ENCODE results near the gene PLEKHH2. TPM values are rescaled to one million over a fixed set of nuclear protein-coding genes. Genes with fewer than 3 reads are reported as not detected.

The PLEKHH2 gene
- total and polyA plus RNA-seq, 2 of the 13 experiments (the other 11 are each of a cell fraction or from before 2014, with no cell fraction given) = 1.1 to 3.0 TPM

- TF ChIP-seq ATF7 (IDR thresholded peaks at IDR 0.05) (no peak), ATF7 (CRISPR knock-in tag; IDR thresholded peaks at IDR 0.05) (no peak), MTF2 (CRISPR knock-in tag; IDR thresholded peaks at IDR 0.05; ENCODE audit: borderline replicate concordance) (no peak), ATF1 (CRISPR knock-in tag; IDR thresholded peaks at IDR 0.05) (peak; percentile 36; the same call in 1 of the 2 replicates), JUND (CRISPR knock-in tag; IDR thresholded peaks at IDR 0.05) (peak; percentile 51; the same call in 1 of the 2 replicates), ZMAT3 (CRISPR knock-in tag; conservative IDR thresholded peaks at IDR 0.05) (no peak), ZNF607 (CRISPR knock-in tag; IDR thresholded peaks at IDR 0.05; ENCODE audit: borderline replicate concordance) (no peak), ETV6 (CRISPR knock-in tag; conservative IDR thresholded peaks at IDR 0.05) (no peak), ZNF18 (CRISPR knock-in tag; IDR thresholded peaks at IDR 0.05; ENCODE audit: insufficient replicate concordance) (peak; percentile 41), ZNF256 (CRISPR knock-in tag; conservative IDR thresholded peaks at IDR 0.05) (no peak), ATF3 (CRISPR knock-in tag; IDR thresholded peaks at IDR 0.05) (peak; percentile 61; the same call in 1 of the 2 replicates), HMG20B (CRISPR knock-in tag; conservative IDR thresholded peaks at IDR 0.05) (peak; percentile 82; the same call in 1 of the 2 replicates), AFF4 (CRISPR knock-in tag; IDR thresholded peaks at IDR 0.05) (no peak), ZMAT5 (CRISPR knock-in tag; IDR thresholded peaks at IDR 0.05; ENCODE audit: borderline replicate concordance, low read depth) (no peak), BORCS8-MEF2B (CRISPR knock-in tag; IDR thresholded peaks at IDR 0.05) (no peak), NPAS2 (CRISPR knock-in tag; IDR thresholded peaks at IDR 0.05; ENCODE audit: borderline replicate concordance) (no peak), GATAD2A (CRISPR knock-in tag; IDR thresholded peaks at IDR 0.05) (peak; percentile 97), FOXM1 (CRISPR knock-in tag; IDR thresholded peaks at IDR 0.05) (no peak), SOX5 (CRISPR knock-in tag; IDR thresholded peaks at IDR 0.05; ENCODE audit: borderline replicate concordance) (peak; percentile 95), ZFP37 (CRISPR knock-in tag; IDR thresholded peaks at IDR 0.05; ENCODE audit: borderline replicate concordance) (no peak), MLLT10 (CRISPR knock-in tag; IDR thresholded peaks at IDR 0.05) (no peak), THAP8 (CRISPR knock-in tag; IDR thresholded peaks at IDR 0.05; ENCODE audit: borderline replicate concordance) (no peak)
These were observed 2.3 kb upstream of the PLEKHH2 start (continued) for GRCh38 chr2:43634604-43635306.
